ENCODE measurements around the gene MFSD12.

The MFSD12 gene

GRCh38 chr19:3557461-3558248, at the start of gene MFSD12:
Gene MFSD12 (minus strand): TSS chr19:3557586. CDS start chr19:3557403, 183 bp downstream.
- peak; percentile 92 for DNase-seq

GRCh38 chr19:3606690-3607289, 49.4 kb upstream of the MFSD12 start, which contains the start of gene TBXA2R:
Gene TBXA2R (minus strand): TSS chr19:3606875. CDS start chr19:3600634, 6,241 bp downstream.
- DNase-seq = peak; percentile 14

GRCh38 chr19:3606174-3606689, 48.8 kb upstream of the MFSD12 start:
- DNase-seq = peak; percentile 38

- no peak for DNase-seq
Measured at GRCh38 chr19:3605770-3606169, 48.4 kb upstream of the MFSD12 start.

GRCh38 chr19:3605361-3605760, 48.0 kb upstream of the MFSD12 start:
- no peak for DNase-seq

- DNase-seq = no peak
Measured at GRCh38 chr19:3604987-3605343, 47.6 kb upstream of the MFSD12 start.

- no peak for DNase-seq
Measured at GRCh38 chr19:3604227-3604986, 47.0 kb upstream of the MFSD12 start.

GRCh38 chr19:3603121-3603811, 45.9 kb upstream of the MFSD12 start:
- DNase-seq = no peak

GRCh38 chr19:3601021-3601420, 43.6 kb upstream of the MFSD12 start:
- DNase-seq = no peak

- no peak for DNase-seq
Measured at GRCh38 chr19:3599776-3600187, 42.4 kb upstream of the MFSD12 start.

GRCh38 chr19:3595521-3596061, 38.2 kb upstream of the MFSD12 start:
- DNase-seq = no peak

- no peak for DNase-seq
Measured at GRCh38 chr19:3593156-3593555, 35.8 kb upstream of the MFSD12 start.

- DNase-seq = no peak
Measured at GRCh38 chr19:3591876-3592613, 34.7 kb upstream of the MFSD12 start.

- DNase-seq = no peak
Measured at GRCh38 chr19:3590991-3591659, 33.7 kb upstream of the MFSD12 start.

GRCh38 chr19:3589949-3590348, 32.6 kb upstream of the MFSD12 start:
- no peak for DNase-seq

- no peak for DNase-seq
Measured at GRCh38 chr19:3589439-3589838, 32.1 kb upstream of the MFSD12 start.

GRCh38 chr19:3586707-3587346, 29.4 kb upstream of the MFSD12 start:
- no peak for DNase-seq

- no peak for DNase-seq
Measured at GRCh38 chr19:3586127-3586626, 28.8 kb upstream of the MFSD12 start.

GRCh38 chr19:3585301-3586126, 28.1 kb upstream of the MFSD12 start, which contains the start of gene GIPC3:
Gene GIPC3 (plus strand): TSS chr19:3585478. CDS start chr19:3585598, 120 bp downstream.
- DNase-seq = no peak

Measured in NCI-H774 (cell line).